SK-N-SH (cell line): ENCODE measurements around the gene SP1. TPM values are rescaled to one million over a fixed set of nuclear protein-coding genes. Genes with fewer than 3 reads are reported as not detected.
"Not testable (repeated sequence)": the region's sequence is repeated elsewhere in the genome, so short reads cannot be mapped to it uniquely, and the experiment has no call there.

Experiments
- CTCF ChIA-PET: fragments of 300-600, 350-600 bp; formaldehyde crosslinking; extraction: SDS; loops from one replicate; lab custom pipeline; 2021; lab: Yijun Ruan, JAX
- POLR2A ChIA-PET: fragments of 350-600 bp; sonication (Branson Sonifier 250); formaldehyde crosslinking; extraction: SDS; loops from one replicate; lab custom pipeline; 2020; ENCODE audit warnings: antibody characterized with exemption, inconsistent platforms; lab: Yijun Ruan, JAX
- DNase-seq: peaks from one replicate; pipeline ENCODE4 v3.0.0; 2012
- H2AFZ ChIP-seq: fragments of 200-600 bp; sonication (generic); 2 replicates; pipeline ENCODE4 v1.8.1; 2016; ENCODE audit warnings: antibody characterized with exemption, mild to moderate bottlenecking, low read depth
- H3F3A ChIP-seq: fragments of 200-600 bp; sonication (generic); replicated peaks from 2 replicates; pipeline ENCODE3; 2016; ENCODE audit warnings: antibody characterized with exemption, mild to moderate bottlenecking; ENCODE audit not compliant: insufficient read depth
- H3K27ac ChIP-seq, 2 experiments: fragments of 200-500 bp in 1 of 2; fragments of 200-600 bp in 1 of 2; sonication (Bioruptor generic) in 1 of 2; sonication (generic), shearing (Covaris generic) in 1 of 2; 2 replicates each; pipeline versions ENCODE4 v1.5.1 to v1.6.1; 2014 to 2016; ENCODE audit warnings: low read depth in 2 of 2, inconsistent platforms in 1 of 2, low read length in 1 of 2, mild to moderate bottlenecking in 1 of 2, mixed read lengths in 1 of 2
- H3K27me3 ChIP-seq: fragments of 200-600 bp; sonication (generic), shearing (Covaris generic); 2 replicates; pipeline ENCODE4 v1.6.1; 2016; ENCODE audit warnings: mixed run types; ENCODE audit not compliant: insufficient read depth
- H3K36me3 ChIP-seq, 2 experiments: fragments of 200-500 bp in 1 of 2; fragments of 200-600 bp in 1 of 2; sonication (Bioruptor generic) in 1 of 2; sonication (generic) in 1 of 2; replicated peaks in 1 of 2; 2 replicates each; pipeline versions ENCODE3 to v1.5.1; 2014 to 2016; ENCODE audit warnings: low read length in 1 of 2, mild to moderate bottlenecking in 1 of 2; ENCODE audit not compliant: insufficient read depth in 2 of 2, control insufficient read depth in 1 of 2
- H3K4me1 ChIP-seq, 2 experiments: fragments of 200-500 bp in 1 of 2; fragments of 200-600 bp in 1 of 2; sonication (Bioruptor generic) in 1 of 2; sonication (generic), shearing (Covaris generic) in 1 of 2; 2 replicates each; pipeline versions ENCODE4 v1.5.1 to v1.6.1; 2014 to 2016; ENCODE audit warnings: low read depth in 1 of 2, low read length in 1 of 2, mixed run types in 1 of 2; ENCODE audit not compliant: insufficient read depth in 2 of 2, control insufficient read depth in 1 of 2
- H3K4me2 ChIP-seq: fragments of 200-600 bp; sonication (generic), shearing (Covaris generic); 2 replicates; pipeline ENCODE4 v1.6.1; 2017; ENCODE audit warnings: mixed run types
- H3K4me3 ChIP-seq, 2 experiments: fragments of 200-500 bp in 1 of 2; fragments of 200-600 bp in 1 of 2; sonication (Bioruptor generic) in 1 of 2; sonication (generic), shearing (Covaris generic) in 1 of 2; 2 replicates each; pipeline versions ENCODE4 v1.5.1 to v1.8.1; 2014 to 2016; ENCODE audit warnings: low read depth in 2 of 2, inconsistent platforms in 1 of 2, low read length in 1 of 2, mild to moderate bottlenecking in 1 of 2, mixed read lengths in 1 of 2, moderate library complexity in 1 of 2
- H3K79me2 ChIP-seq: fragments of 200-600 bp; sonication (generic); 2 replicates; pipeline ENCODE4 v1.8.1; 2017; ENCODE audit warnings: mild to moderate bottlenecking; ENCODE audit not compliant: insufficient read depth
- H3K9ac ChIP-seq: fragments of 200-600 bp; sonication (generic); 2 replicates; pipeline ENCODE4 v1.6.1; 2017; ENCODE audit warnings: mixed run types
- H3K9me2 ChIP-seq: fragments of 200-600 bp; sonication (generic); 2 replicates; pipeline ENCODE4 v1.6.1; 2017; ENCODE audit warnings: mixed run types
- H3K9me3 ChIP-seq: fragments of 200-600 bp; sonication (generic); 2 replicates; pipeline ENCODE4 v1.6.1; 2017; ENCODE audit warnings: mixed run types, mild to moderate bottlenecking, moderate library complexity
- H4K20me1 ChIP-seq: fragments of 200-600 bp; sonication (generic); 2 replicates; pipeline ENCODE4 v1.6.1; 2017; ENCODE audit warnings: mild to moderate bottlenecking, mixed run types; ENCODE audit not compliant: insufficient read depth
- ELF1 ChIP-seq: IDR thresholded peaks from 2 replicates; pipeline ENCODE4 v1.4.0; 2012
- POLR2AphosphoS5 ChIP-seq: IDR thresholded peaks from 2 replicates; pipeline ENCODE4 v1.6.1; 2012; ENCODE audit warnings: low read depth, low read length
- RCOR1 ChIP-seq: fragments of 150-350 bp; IDR thresholded peaks from 2 replicates; pipeline ENCODE4 v1.6.1; 2017; ENCODE audit warnings: antibody characterized with exemption, low read length
- TAF1 ChIP-seq: IDR thresholded peaks from 2 replicates; pipeline ENCODE4 v1.6.1; 2012; ENCODE audit warnings: low read depth, mild to moderate bottlenecking, low read length, moderate library complexity, borderline replicate concordance
- TCF12 ChIP-seq: IDR thresholded peaks from 2 replicates; pipeline ENCODE4 v1.4.0; 2012
- WGBS: methylation state at CpG from one replicate; pipeline ENCODE4 v1.1.6; 2017; ENCODE audit warnings: low lambda C conversion rate; 5-methylcytosine and 5-hydroxymethylcytosine counted together
- polyA plus RNA-seq, 3 experiments: library from polyadenylated mRNA; depleted of rRNA; stranded (reverse); fragments of >200 nt; gene quantifications; 2 replicates each; pipeline ENCODE4 v1.2.3, GENCODE V29; 2012
- TF ChIP-seq, protein P1 (sequence below): IDR thresholded peaks from 2 replicates; pipeline ENCODE4 v1.6.1; 2012; ENCODE audit warnings: mild to moderate bottlenecking, low read depth, low read length, moderate library complexity
- TF ChIP-seq, protein P2 (sequence below): IDR thresholded peaks from 2 replicates; pipeline ENCODE4 v1.4.0; 2012; ENCODE audit warnings: low read depth, borderline replicate concordance

The SP1 gene
- polyA plus RNA-seq, 1 of the 3 experiments (the other 2 are of a cell fraction): 12.9 TPM

DNA sequence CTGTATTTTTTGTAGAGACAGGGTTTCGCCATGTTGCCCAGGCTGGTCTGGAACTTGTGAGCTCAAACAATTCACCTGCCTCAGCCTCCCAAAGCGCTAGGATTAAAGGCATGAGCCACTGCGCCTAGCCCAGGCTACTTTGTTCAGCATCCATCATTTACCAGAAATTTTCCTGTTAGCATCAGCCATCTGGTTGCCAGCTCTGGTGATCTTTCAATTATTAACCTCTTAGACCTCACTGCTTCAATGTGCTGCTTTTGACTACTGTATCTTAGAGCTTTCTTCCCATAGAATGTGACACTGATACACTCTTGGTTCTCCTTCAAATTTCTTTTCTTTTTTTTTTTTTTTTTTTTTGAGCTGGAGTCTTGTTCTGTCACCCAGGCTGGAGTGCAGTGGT is 38.2 kb downstream of the SP1 start:
- Histone ChIP-seq H3K36me3 (no peaks in the 10 kb centered on the region), H3K9ac (no peak overlapping the region), H3K4me3 (no peak overlapping the region), H3K4me2 (no peak overlapping the region), H3K79me2 (no peaks in the 10 kb centered on the region), H3K27me3 (no peaks in the 10 kb centered on the region), H3F3A (peaks cover 26% of the 10 kb centered on the region), H3K9me3 (no peaks in the 10 kb centered on the region), H4K20me1 (no peaks in the 10 kb centered on the region), H3K4me1 (peaks cover 33 to 44% of the 10 kb centered on the region in 2 experiments), H3K9me2 (no peaks in the 10 kb centered on the region), H2AFZ (no peak overlapping the region), H3K27ac (peak overlapping the region in 1 of 2 experiments; percentile 7; a peak in 1 of 4 replicates)
- 87% methylated on average over 3 of the region's 3 CpGs for WGBS
- TF ChIP-seq TAF1: no peak
- TF ChIP-seq, protein P1, sequence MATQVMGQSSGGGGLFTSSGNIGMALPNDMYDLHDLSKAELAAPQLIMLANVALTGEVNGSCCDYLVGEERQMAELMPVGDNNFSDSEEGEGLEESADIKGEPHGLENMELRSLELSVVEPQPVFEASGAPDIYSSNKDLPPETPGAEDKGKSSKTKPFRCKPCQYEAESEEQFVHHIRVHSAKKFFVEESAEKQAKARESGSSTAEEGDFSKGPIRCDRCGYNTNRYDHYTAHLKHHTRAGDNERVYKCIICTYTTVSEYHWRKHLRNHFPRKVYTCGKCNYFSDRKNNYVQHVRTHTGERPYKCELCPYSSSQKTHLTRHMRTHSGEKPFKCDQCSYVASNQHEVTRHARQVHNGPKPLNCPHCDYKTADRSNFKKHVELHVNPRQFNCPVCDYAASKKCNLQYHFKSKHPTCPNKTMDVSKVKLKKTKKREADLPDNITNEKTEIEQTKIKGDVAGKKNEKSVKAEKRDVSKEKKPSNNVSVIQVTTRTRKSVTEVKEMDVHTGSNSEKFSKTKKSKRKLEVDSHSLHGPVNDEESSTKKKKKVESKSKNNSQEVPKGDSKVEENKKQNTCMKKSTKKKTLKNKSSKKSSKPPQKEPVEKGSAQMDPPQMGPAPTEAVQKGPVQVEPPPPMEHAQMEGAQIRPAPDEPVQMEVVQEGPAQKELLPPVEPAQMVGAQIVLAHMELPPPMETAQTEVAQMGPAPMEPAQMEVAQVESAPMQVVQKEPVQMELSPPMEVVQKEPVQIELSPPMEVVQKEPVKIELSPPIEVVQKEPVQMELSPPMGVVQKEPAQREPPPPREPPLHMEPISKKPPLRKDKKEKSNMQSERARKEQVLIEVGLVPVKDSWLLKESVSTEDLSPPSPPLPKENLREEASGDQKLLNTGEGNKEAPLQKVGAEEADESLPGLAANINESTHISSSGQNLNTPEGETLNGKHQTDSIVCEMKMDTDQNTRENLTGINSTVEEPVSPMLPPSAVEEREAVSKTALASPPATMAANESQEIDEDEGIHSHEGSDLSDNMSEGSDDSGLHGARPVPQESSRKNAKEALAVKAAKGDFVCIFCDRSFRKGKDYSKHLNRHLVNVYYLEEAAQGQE: no peak
- TF ChIP-seq, protein P2, sequence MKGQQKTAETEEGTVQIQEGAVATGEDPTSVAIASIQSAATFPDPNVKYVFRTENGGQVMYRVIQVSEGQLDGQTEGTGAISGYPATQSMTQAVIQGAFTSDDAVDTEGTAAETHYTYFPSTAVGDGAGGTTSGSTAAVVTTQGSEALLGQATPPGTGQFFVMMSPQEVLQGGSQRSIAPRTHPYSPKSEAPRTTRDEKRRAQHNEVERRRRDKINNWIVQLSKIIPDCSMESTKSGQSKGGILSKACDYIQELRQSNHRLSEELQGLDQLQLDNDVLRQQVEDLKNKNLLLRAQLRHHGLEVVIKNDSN: no peak
- no peak for TF ChIP-seq TCF12
- TF ChIP-seq POLR2AphosphoS5: no peak
- POLR2A ChIA-PET: interaction anchor here (0.9 kb wide), 1 partner anchor 33 kb away, joined by 3 read pairs; no protein-coding TSS in a partner anchor
- no peak for DNase-seq
- CTCF ChIA-PET: interaction anchor here (0.9 to 3.0 kb wide), 5 partner anchors 10 to 97 kb away, joined by 3 to 29 read pairs (median 8); partner anchors contain the start of genes AAAS and PRR13

DNA sequence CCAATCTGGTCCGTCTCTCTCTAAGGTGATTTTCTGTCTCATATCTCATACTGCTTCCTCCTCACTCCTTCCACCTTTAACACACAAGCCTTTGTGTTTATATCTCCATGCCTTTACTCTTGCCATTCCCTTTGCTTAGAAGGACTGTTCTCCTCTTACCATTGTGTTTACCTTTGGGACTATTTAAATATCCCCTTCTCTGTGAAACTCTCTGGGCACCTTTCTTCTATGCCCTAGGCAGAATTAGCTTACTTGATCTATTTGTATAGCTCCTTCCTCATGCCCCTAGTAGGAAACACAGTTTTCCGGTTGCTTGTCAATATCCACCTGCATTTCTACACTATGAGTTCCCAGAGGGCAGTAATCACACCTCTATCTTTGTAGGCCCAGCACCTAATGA is 39.8 kb downstream of the SP1 start:
- no peak overlapping the region for H3K9ac ChIP-seq
- no peaks in the 10 kb centered on the region for H3K9me2 ChIP-seq
- no peak overlapping the region for H3K4me3 ChIP-seq
- no peak overlapping the region for H3K4me2 ChIP-seq
- no peak overlapping the region for H3K27ac ChIP-seq
- TF ChIP-seq, protein P1: no peak
- no peak for TF ChIP-seq RCOR1
- TF ChIP-seq ELF1: no peak
- ChIA-PET CTCF (interaction anchor here (0.9 to 8.0 kb wide), 6 partner anchors 28 to 95 kb away, joined by 3 to 236 read pairs (median 68); partner anchors contain the start of gene AAAS), POLR2A (no interaction called here)
- no peaks in the 10 kb centered on the region for H3K27me3 ChIP-seq
- no peaks in the 10 kb centered on the region for H3K79me2 ChIP-seq
- peaks cover 10% of the 10 kb centered on the region for H3F3A ChIP-seq
- WGBS: 93% methylated on average over 2 of the region's 2 CpGs
- peaks cover 20 to 32% of the 10 kb centered on the region in 2 experiments for H3K4me1 ChIP-seq
- H3K9me3 ChIP-seq: no peaks in the 10 kb centered on the region
- no peak overlapping the region for H2AFZ ChIP-seq
- no peak for DNase-seq
- H4K20me1 ChIP-seq: no peaks in the 10 kb centered on the region
- H3K36me3 ChIP-seq: no peaks in the 10 kb centered on the region

DNA sequence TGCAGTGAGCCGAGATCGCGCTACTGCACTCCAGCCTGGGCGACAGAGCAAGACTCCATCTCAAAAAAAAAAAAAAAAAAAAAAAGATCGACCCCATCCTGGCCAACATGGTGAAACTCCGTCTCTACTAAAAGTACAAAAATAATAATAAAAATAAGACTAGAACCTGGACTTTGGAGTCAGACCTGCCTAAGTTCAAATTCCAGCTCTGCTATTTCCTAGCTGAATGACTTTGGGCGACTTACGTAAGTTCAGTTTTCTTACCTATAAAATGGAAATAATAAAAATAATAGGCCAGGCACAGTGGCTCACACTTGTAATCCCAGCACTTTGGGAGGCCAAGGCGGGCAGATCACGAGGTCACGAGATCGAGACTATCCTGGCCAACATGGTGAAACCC is 42.3 kb downstream of the SP1 start:
- POLR2A ChIA-PET, H3K9me2 ChIP-seq, H3K9ac ChIP-seq, H3K4me3 ChIP-seq, H3K27me3 ChIP-seq, H3K9me3 ChIP-seq, H4K20me1 ChIP-seq, H3K79me2 ChIP-seq, H3K36me3 ChIP-seq, DNase-seq, H3F3A ChIP-seq, H3K27ac ChIP-seq, H2AFZ ChIP-seq, H3K4me2 ChIP-seq: not testable (repeated sequence)
- CTCF ChIA-PET: interaction anchor here (0.6 to 8.0 kb wide), 11 partner anchors 10 to 328 kb away, joined by 3 to 236 read pairs (median 6); partner anchors contain the start of gene AAAS
- 82% methylated on average over 12 of the region's 12 CpGs for WGBS
- H3K4me1 ChIP-seq: peaks cover 0 to 23% of the 10 kb centered on the region in 2 experiments; a peak in 1 of 4 replicates
